Endothelial cell of umbilical vein (primary cell): ENCODE results near the gene KCTD16. TPM values are rescaled to one million over a fixed set of nuclear protein-coding genes. Genes with fewer than 3 reads are reported as not detected.

Experiments used
- BruUV-seq: library from RNA; stranded (reverse); fragments of 400-500 nt; replicated peaks from 2 replicates; lab custom pipeline; 2021; lab: Mats Ljungman, UMichigan
- CTCF ChIA-PET: fragments of 300-600, 350-600 bp; sonication (Branson Sonifier 250); formaldehyde crosslinking; loops from one replicate; lab custom pipeline; 2021; ENCODE audit warnings: antibody characterized with exemption, inconsistent platforms; lab: Charles Lee
- POLR2A ChIA-PET: fragments of 300-600, 350-600 bp; sonication (Branson Sonifier 250); formaldehyde crosslinking; loops from one replicate; lab custom pipeline; 2021; ENCODE audit warnings: antibody characterized with exemption, inconsistent platforms; lab: Charles Lee
- DNase-seq: peaks from one replicate; pipeline ENCODE4 v3.0.0-alpha.2; 2011; ENCODE audit warnings: low read depth, low spot score
- FAIRE-seq: peaks from 2 replicates; lab custom pipeline; 2011; peaks lifted over from hg19 to GRCh38; lab: Jason Lieb, UNC
- H2AFZ ChIP-seq: 2 replicates; pipeline ENCODE4 v1.6.0; 2012; ENCODE audit warnings: low read depth, low read length, control low read depth, inconsistent platforms
- H3K27ac ChIP-seq: 2 replicates; pipeline ENCODE4 v1.5.1; 2011; ENCODE audit warnings: low read depth, mild to moderate bottlenecking, control low read depth, low read length, moderate library complexity; ENCODE audit not compliant: insufficient read depth
- H3K27me3 ChIP-seq, 2 experiments: 2 replicates each; pipeline versions ENCODE4 v1.6.0 to v1.6.1; 2011; ENCODE audit warnings: low read length in 2 of 2, mixed read lengths in 1 of 2; ENCODE audit not compliant: control insufficient read depth in 2 of 2, insufficient read depth in 2 of 2
- H3K36me3 ChIP-seq, 2 experiments: 2 replicates in 1 of 2; 3 replicates in 1 of 2; pipeline ENCODE4 v1.5.1; 2011; ENCODE audit warnings: low read length in 2 of 2, mild to moderate bottlenecking in 1 of 2, moderate library complexity in 1 of 2; ENCODE audit not compliant: control insufficient read depth in 2 of 2, insufficient read depth in 2 of 2; ENCODE audit errors: extremely low read depth in 1 of 2
- H3K4me1 ChIP-seq: 3 replicates; pipeline ENCODE4 v1.5.1; 2011; ENCODE audit warnings: mild to moderate bottlenecking, low read length; ENCODE audit not compliant: control insufficient read depth, insufficient read depth; ENCODE audit errors: extremely low read depth
- H3K4me2 ChIP-seq: 2 replicates; pipeline ENCODE4 v1.6.1; 2011; ENCODE audit warnings: low read length, control low read depth, mixed read lengths; ENCODE audit not compliant: insufficient read depth
- H3K4me3 ChIP-seq, 3 experiments: fragments of 200-600 bp in 1 of 3; sonication (generic), shearing (Covaris generic) in 1 of 3; replicated peaks in 1 of 3; 2 replicates each; pipeline ENCODE4 v1.5.1; 2011 to 2016; ENCODE audit warnings: control low read depth in 3 of 3, low read length in 3 of 3, mild to moderate bottlenecking in 2 of 3, inconsistent platforms in 1 of 3, low read depth in 1 of 3, moderate library complexity in 1 of 3; ENCODE audit not compliant: insufficient read depth in 1 of 3
- H3K79me2 ChIP-seq: 2 replicates; pipeline ENCODE4 v1.6.0; 2012; ENCODE audit warnings: low read length, inconsistent platforms; ENCODE audit not compliant: control insufficient read depth, insufficient read depth
- H3K9ac ChIP-seq: replicated peaks from 2 replicates; pipeline ENCODE3; 2011; ENCODE audit warnings: low read length, control low read depth; ENCODE audit not compliant: insufficient read depth; ENCODE audit errors: extremely low read depth
- H3K9me1 ChIP-seq: replicated peaks from 3 replicates; pipeline ENCODE4 v1.6.0; 2011; ENCODE audit warnings: mild to moderate bottlenecking, low read length; ENCODE audit not compliant: control insufficient read depth, insufficient read depth; ENCODE audit errors: extremely low read depth
- H3K9me3 ChIP-seq: replicated peaks from 2 replicates; pipeline ENCODE4 v1.5.1; 2012; ENCODE audit warnings: low read length, inconsistent platforms; ENCODE audit not compliant: control insufficient read depth, insufficient read depth
- H4K20me1 ChIP-seq: replicated peaks from 2 replicates; pipeline ENCODE3; 2011; ENCODE audit warnings: mild to moderate bottlenecking, low read length; ENCODE audit not compliant: control insufficient read depth, insufficient read depth; ENCODE audit errors: extremely low read depth
- CTCF ChIP-seq, 2 donors: IDR thresholded peaks; 1 replicate in 1 of 2; 2 replicates in 1 of 2; pipeline ENCODE4 v1.5.1; 2011; ENCODE audit warnings: low read length in 2 of 2, mild to moderate bottlenecking in 2 of 2, moderate library complexity in 2 of 2, control low read depth in 1 of 2, inconsistent platforms in 1 of 2, low read depth in 1 of 2; ENCODE audit not compliant: insufficient read depth in 1 of 2; ENCODE audit errors: extremely low read depth in 1 of 2
- EZH2 ChIP-seq: IDR thresholded peaks from 2 replicates; pipeline ENCODE4 v1.6.1; 2012; ENCODE audit warnings: borderline replicate concordance, low read depth, mild to moderate bottlenecking, moderate library complexity, low read length, inconsistent platforms; ENCODE audit not compliant: severe bottlenecking
- FOS ChIP-seq: IDR thresholded peaks from 2 replicates; pipeline ENCODE4 v1.6.1; 2011; ENCODE audit warnings: mild to moderate bottlenecking, low read length, moderate library complexity, borderline replicate concordance; ENCODE audit not compliant: insufficient read depth
- GATA2 ChIP-seq: IDR thresholded peaks from 2 replicates; pipeline ENCODE4 v1.7.0; 2011; ENCODE audit warnings: low read depth, mild to moderate bottlenecking, moderate library complexity, mixed read lengths, low read length; ENCODE audit not compliant: insufficient read length, insufficient read depth
- JUN ChIP-seq: IDR thresholded peaks from 2 replicates; pipeline ENCODE4 v1.6.1; 2011; ENCODE audit warnings: borderline replicate concordance, low read depth; ENCODE audit not compliant: insufficient read length, insufficient read depth
- MAX ChIP-seq: IDR thresholded peaks from 2 replicates; pipeline ENCODE4 v1.6.1; 2011; ENCODE audit not compliant: insufficient read depth, insufficient read length
- MYC ChIP-seq: IDR thresholded peaks from one replicate; pipeline ENCODE4 v1.6.1; 2011; ENCODE audit warnings: mild to moderate bottlenecking, low read depth, low read length
- POLR2A ChIP-seq: IDR thresholded peaks from 2 replicates; pipeline ENCODE4 v1.6.1; 2012; ENCODE audit warnings: low read depth, mild to moderate bottlenecking, control low read depth, low read length
- POLR2AphosphoS5 ChIP-seq: IDR thresholded peaks from 2 replicates; pipeline ENCODE4 v1.6.1; 2012; ENCODE audit warnings: low read depth, mild to moderate bottlenecking, control low read depth, low read length, moderate library complexity; ENCODE audit not compliant: insufficient read depth
- dilution Hi-C: fragments of 300-500 bp; cut with MboI; formaldehyde crosslinking; loops from one replicate; pipeline ENCODE4 v1.15.0; 2019; ENCODE audit warnings: low sequenced_read_pairs; ENCODE audit not compliant: extremely low pct_ligation_motif_present
- intact Hi-C: fragments of 100-400 bp; cut with micrococcal nuclease; formaldehyde crosslinking; loops from one replicate; pipeline ENCODE4 v1.10.0; 2022
- polyA plus RNA-seq, 4 experiments: library from polyadenylated mRNA; depleted of rRNA in 3 of 4; stranded (reverse) in 3 of 4; unstranded in 1 of 4; fragments of >200 nt; gene quantifications; 2 replicates each; pipeline versions ENCODE4 v1.2.1 to v1.2.3, GENCODE V29; 2011 to 2012; ENCODE audit warnings: missing spikeins in 1 of 4
- total RNA-seq: library from RNA; stranded (reverse); gene quantifications from 2 replicates; pipeline ENCODE4 v1.2.3, GENCODE V29; 2021

KCTD16 gene
- total and polyA plus RNA-seq, 2 donors (not counting 3 experiments of a cell fraction or from before 2014, with no cell fraction given): 0.21 to 0.49 TPM

- DNase-seq (no peak), FAIRE-seq (no peak)
- H3K79me2 ChIP-seq: no peaks in the 10 kb centered on the region
- H3K9me3 ChIP-seq: no peaks in the 10 kb centered on the region
- H3K9me1 ChIP-seq: no peaks in the 10 kb centered on the region
- H3K4me3 ChIP-seq: no peak overlapping the region
- H3K36me3 ChIP-seq: no peaks in the 10 kb centered on the region
- BruUV-seq: no TSS peak
- no peak overlapping the region for H2AFZ ChIP-seq
- intact Hi-C loops (loop anchor here (10.0 kb wide), 1 partner anchor 259 kb away; no protein-coding TSS in a partner anchor), dilution Hi-C loops (no loop called here)
- no peak overlapping the region for H3K9ac ChIP-seq
- TF ChIP-seq GATA2 (no peak), POLR2AphosphoS5 (no peak), FOS (peak; percentile 52)
- H3K27ac ChIP-seq: no peak overlapping the region
- H3K4me1 ChIP-seq: peaks cover 9% of the 10 kb centered on the region
- ChIA-PET POLR2A (no interaction called here), CTCF (interaction anchor here (0.8 to 4.9 kb wide), 11 partner anchors 13 to 1924 kb away, joined by 3 to 103 read pairs (median 29); no protein-coding TSS in a partner anchor)
- H3K27me3 ChIP-seq: peaks cover 0 to 2% of the 10 kb centered on the region in 2 experiments
- peak overlapping the region; percentile 30 for H3K4me2 ChIP-seq
- no peaks in the 10 kb centered on the region for H4K20me1 ChIP-seq
These were observed 35.5 kb downstream of the KCTD16 start for GRCh38 chr5:144206141-144206540.

- Histone ChIP-seq H3K36me3 (no peaks in the 10 kb centered on the region), H3K4me2 (no peak overlapping the region), H4K20me1 (no peaks in the 10 kb centered on the region), H3K27me3 (peaks cover 2% of the 10 kb centered on the region in 2 experiments), H3K4me3 (no peak overlapping the region), H3K4me1 (no peaks in the 10 kb centered on the region), H3K9ac (no peak overlapping the region), H3K27ac (no peak overlapping the region), H3K9me1 (no peaks in the 10 kb centered on the region), H3K79me2 (no peaks in the 10 kb centered on the region), H3K9me3 (no peaks in the 10 kb centered on the region), H2AFZ (no peak overlapping the region)
- FAIRE-seq (no peak), DNase-seq (no peak)
- TF ChIP-seq POLR2A (no peak), EZH2 (no peak), MAX (no peak), POLR2AphosphoS5 (no peak), FOS (no peak), GATA2 (no peak), CTCF (IDR thresholded peaks at IDR 0.05; ENCODE audit: extremely low read depth in 1 of 2, insufficient read depth in 1 of 2, low read depth in 1 of 2, low read length in 2 of 2) (no peak), MYC (no peak), JUN (no peak)
- intact Hi-C loops (loop anchor here (10.0 kb wide), 1 partner anchor 257 kb away; no protein-coding TSS in a partner anchor), dilution Hi-C loops (no loop called here)
- CTCF ChIA-PET: interaction anchor here (1.4 to 4.9 kb wide), 4 partner anchors 1030 to 1922 kb away, joined by 3 to 103 read pairs (median 6); no protein-coding TSS in a partner anchor
- POLR2A ChIA-PET: no interaction called here
- no TSS peak for BruUV-seq
These were observed 37.3 kb downstream of the KCTD16 start for GRCh38 chr5:144207875-144208444.
